ENCODE results near the gene EEF1AKMT2. TPM values are rescaled to one million over a fixed set of nuclear protein-coding genes. Genes with fewer than 3 reads are reported as not detected.

EEF1AKMT2 gene
- total and polyA plus RNA-seq, 9 of the 15 experiments (the other 6 are each of a cell fraction or from before 2014, with no cell fraction given), result 9.3 to 34.3 (median 23.7) TPM

GRCh38 chr10:124791547-124792348, at the start of gene EEF1AKMT2 (continued):
- TF ChIP-seq ARID4B (CRISPR knock-in tag; IDR thresholded peaks at IDR 0.05), result peak; percentile 90
- TF ChIP-seq BRD4 (IDR thresholded peaks at IDR 0.05), result no peak
- peak; percentile 57; the same call in 1 of the 2 replicates for TF ChIP-seq ATF7 (IDR thresholded peaks at IDR 0.05)
- TF ChIP-seq MAFG (tag; conservative IDR thresholded peaks at IDR 0.05), result no peak
- TF ChIP-seq HMBOX1 (IDR thresholded peaks at IDR 0.05), result no peak
- TF ChIP-seq ZNF785 (CRISPR knock-in tag; IDR thresholded peaks at IDR 0.05), result no peak
- peak; percentile 82 for TF ChIP-seq ZNF12 (CRISPR knock-in tag; IDR thresholded peaks at IDR 0.05)
- TF ChIP-seq KLF10 (CRISPR knock-in tag; IDR thresholded peaks at IDR 0.05), result no peak
- TF ChIP-seq MEF2D (tag; conservative IDR thresholded peaks at IDR 0.05; ENCODE audit: low read depth), result no peak
- TF ChIP-seq SAP30 (IDR thresholded peaks at IDR 0.05; ENCODE audit: borderline replicate concordance, insufficient read depth, low read depth, low read length, poor library complexity, severe bottlenecking), result peak; percentile 48
- no peak for TF ChIP-seq ZEB2 (IDR thresholded peaks at IDR 0.05)
- no peak for TF ChIP-seq NFE2 (IDR thresholded peaks at IDR 0.05; ENCODE audit: low read depth)
- peak; percentile 97 for TF ChIP-seq RBFOX2 (IDR thresholded peaks at IDR 0.05; ENCODE audit: low read depth, low read length)
- no peak for TF ChIP-seq ZNF668 (CRISPR knock-in tag; IDR thresholded peaks at IDR 0.05)
- no peak for TF ChIP-seq GTF2F1 (IDR thresholded peaks at IDR 0.05; ENCODE audit: low read depth, low read length)
- TF ChIP-seq ZNF224 (CRISPR knock-in tag; IDR thresholded peaks at IDR 0.05), result no peak; the same call in 1 of the 2 replicates
- TF ChIP-seq E2F8 (IDR thresholded peaks at IDR 0.05; ENCODE audit: low read depth, partially characterized antibody), result no peak
- peak; percentile 89 for TF ChIP-seq CXXC5 (CRISPR knock-in tag; IDR thresholded peaks at IDR 0.05)
- TF ChIP-seq PTRF (tag; IDR thresholded peaks at IDR 0.05), result no peak
- peak; percentile 59 for TF ChIP-seq EP300 (IDR thresholded peaks at IDR 0.05; ENCODE audit: low read length)
- no peak for TF ChIP-seq SPI1 (IDR thresholded peaks at IDR 0.05; ENCODE audit: borderline replicate concordance, low read depth, low read length)
- TF ChIP-seq HOXB6 (CRISPR knock-in tag; IDR thresholded peaks at IDR 0.05; ENCODE audit: borderline replicate concordance), result no peak
